NCI-H146 treated with DMSO at 0.1 percent for 48 hours (cell line): Measurements from ENCODE around the gene ZNF587B.
"Not testable (repeated sequence)": the region's sequence is repeated elsewhere in the genome, so short reads cannot be mapped to it uniquely, and the experiment has no call there.

ENCODE experiments used
- DNase-seq: peaks from one replicate; lab custom pipeline; 2025; ENCODE audit not compliant: unreplicated experiment; lab: John Stamatoyannopoulos, UW

The ZNF587B gene

DNA sequence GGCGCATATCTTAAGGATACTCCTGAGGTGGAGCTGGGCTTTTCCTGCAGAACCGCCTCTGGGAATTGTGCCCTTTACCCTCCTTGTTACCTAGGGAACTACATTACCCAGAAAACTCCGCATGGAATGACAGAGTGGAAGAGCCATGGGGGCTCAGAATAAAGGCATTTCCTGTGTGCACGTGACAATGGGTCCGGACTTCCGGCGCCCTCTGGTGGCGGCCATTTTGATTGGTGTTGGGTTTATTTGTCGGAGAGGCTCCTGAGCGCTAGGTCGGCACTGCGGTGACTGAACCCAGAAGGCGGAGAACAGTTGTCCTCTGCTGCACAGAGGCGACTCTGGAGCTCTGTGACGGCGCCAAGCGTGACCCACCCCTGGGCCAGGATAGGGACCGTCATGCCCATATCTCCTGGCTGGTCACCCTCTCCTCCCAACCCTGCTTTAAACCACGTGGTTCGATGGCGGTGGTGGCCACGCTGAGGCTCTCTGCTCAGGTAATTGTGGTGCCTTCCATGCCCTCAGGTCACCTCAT lies at the start of gene ZNF587B:
TSS of gene ZNF587B (plus strand) at position 229 of the 532 bp plus-strand sequence. CDS start at position 459, 230 bp downstream.
- no peak for DNase-seq

DNA sequence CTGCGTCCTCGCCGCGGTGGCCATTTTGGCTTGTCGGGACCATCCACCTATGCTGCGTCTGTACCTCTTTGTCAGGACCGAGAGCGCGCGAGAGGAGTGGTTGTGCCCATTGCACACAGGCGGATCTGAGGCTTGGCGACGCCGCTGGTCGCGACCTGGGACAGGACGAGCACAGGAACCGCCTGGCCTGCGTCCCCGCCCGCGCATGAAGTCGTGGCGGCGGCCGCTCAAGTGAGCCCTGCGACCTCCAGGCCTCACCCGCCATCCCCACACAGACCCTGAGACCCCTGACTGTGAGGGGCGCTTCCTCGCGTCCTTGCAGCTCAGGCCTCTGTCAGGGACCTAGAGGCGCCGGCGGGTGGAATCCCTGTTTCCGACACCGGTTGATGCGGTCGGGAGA lies 43.8 kb upstream of the ZNF587B start:
- no peak for DNase-seq

DNA sequence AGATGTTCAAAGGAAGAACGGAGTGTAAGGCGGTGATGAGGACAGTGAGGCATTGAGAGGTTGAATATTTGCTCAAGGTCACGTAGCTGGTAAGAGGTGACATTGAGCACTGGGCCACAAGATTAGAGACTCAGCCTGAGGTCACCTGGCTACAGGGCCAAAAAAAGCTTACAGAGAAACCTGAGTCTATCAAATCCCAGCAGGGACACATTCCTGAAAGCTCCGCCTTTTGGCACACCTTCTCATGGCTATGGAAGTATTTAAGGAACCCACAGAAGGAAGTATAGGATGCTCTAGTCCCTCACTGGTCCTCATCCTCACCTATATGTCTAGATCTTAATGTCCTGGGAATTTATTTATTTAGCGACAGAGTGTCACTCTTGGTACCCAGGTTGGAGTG lies 43.2 kb upstream of the ZNF587B start:
- DNase-seq = no peak

DNA sequence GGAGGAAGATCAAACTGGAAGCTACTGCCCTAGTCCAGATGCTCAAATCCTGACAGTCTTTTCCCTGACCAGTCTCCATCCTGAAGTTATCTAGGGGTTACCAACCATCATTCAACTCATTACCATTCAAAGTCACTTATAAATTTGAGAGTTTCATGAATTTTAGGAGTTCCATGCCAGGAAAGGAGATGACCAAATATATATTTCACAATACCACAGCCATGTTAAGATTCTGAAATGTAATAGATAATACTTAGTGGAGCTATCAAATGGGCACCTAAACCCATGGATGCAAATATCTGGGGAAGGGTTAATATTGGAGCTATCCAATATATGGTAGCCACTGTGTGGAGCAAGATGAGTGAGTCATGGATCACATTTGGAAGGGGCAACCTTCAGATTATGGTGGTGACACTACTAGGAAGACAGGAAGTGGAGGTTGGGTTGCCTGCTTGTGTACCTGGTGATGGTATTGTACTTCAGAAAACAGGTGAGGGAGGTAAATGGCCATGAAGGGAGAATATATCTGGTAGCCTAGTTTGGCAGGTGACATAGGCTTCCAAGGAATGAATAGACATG lies 41.9 kb upstream of the ZNF587B start:
- no peak for DNase-seq

DNA sequence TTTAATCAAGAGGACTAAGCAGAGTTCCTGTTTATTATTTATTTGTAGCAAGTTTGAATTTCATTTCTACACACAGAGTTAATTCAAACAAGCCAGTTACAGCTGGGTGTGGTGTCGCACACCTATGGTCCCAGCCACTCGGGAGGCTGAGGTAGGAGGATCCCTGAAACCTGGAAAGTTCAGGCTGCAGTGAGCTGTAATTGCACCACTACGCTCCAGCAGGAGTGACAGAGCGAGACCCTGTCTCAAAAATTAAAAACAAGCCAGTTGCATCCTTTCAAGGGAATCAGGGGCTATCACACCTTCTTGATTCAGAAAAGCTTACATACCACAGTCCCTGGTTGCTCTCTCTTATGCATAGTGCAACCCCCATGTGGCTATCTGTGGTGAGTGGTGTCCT lies 40.8 kb upstream of the ZNF587B start:
- no peak for DNase-seq

DNA sequence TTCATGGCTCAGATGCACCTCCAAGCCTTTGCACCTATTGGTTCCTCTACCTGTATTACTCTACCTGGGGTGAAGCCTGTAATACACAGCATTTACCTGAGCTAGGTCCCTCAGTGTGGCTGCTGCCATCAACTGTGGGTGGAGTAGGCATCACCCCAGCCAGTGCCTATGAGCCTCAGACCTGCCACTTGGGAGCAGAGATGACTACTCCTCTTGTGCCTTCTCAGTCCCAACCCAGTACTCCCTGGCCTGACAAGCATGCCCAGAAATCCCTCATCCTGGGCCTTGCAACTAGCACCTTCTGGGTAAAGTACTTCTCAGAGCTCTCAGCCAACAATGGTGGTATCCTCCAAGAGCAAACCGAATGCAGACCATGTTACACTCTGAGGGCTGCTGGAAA lies 33.5 kb upstream of the ZNF587B start:
- not testable (repeated sequence) for DNase-seq

DNA sequence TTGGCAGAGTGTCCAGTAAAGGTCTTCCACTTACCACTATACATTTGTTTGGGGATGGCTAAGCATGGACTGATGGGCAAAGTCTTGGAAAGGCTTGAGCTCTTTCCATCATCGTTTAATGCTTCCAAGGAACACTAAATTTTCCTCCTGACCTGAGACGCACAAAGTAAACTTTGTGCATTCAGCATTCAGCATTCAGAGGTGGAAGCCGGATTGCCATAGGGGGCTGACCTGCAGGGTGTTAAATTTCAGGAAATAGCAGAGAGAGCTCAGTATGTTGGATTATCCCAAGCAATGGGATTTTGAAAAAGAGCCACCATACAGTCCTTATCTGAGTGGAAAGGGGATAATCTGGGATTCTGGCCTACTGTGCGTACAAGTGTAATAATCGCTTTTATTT lies 29.4 kb upstream of the ZNF587B start:
- no peak for DNase-seq

DNA sequence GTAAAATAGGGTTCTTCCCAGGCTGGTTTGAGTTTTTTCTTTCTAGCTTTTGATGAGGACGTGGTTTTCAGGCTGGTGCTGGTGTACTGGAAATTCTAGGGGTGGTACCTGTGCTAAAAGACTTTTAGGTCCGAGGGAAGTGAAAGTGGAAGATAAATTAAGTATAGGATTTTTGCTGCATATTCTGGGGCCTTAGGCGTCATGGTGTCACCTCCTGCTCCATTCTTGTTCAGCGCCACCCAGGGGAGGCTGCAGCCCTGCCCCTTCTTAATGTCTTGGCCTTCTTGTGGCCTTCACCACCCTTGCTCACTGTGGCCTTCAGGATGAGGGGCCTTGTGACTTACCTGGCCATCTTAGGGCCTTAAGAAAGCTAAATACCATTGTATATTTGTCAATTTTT lies 27.8 kb upstream of the ZNF587B start:
- no peak for DNase-seq

DNA sequence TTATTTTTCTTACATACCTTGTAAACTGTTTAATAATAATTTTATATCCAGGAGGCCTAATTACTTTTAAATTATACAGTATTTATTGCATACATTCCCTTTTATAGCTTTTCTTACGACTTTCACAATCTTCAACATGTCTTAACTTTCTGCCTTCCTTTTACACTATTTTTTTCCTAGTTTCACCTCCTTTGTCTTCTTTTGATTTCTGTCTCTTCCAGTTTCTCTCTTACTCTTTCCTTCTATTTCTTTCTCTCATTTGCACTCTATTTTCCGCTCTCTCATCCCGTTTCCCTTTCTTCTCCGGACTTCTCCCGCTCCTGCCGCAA lies 26.9 kb upstream of the ZNF587B start:
- no peak for DNase-seq

DNA sequence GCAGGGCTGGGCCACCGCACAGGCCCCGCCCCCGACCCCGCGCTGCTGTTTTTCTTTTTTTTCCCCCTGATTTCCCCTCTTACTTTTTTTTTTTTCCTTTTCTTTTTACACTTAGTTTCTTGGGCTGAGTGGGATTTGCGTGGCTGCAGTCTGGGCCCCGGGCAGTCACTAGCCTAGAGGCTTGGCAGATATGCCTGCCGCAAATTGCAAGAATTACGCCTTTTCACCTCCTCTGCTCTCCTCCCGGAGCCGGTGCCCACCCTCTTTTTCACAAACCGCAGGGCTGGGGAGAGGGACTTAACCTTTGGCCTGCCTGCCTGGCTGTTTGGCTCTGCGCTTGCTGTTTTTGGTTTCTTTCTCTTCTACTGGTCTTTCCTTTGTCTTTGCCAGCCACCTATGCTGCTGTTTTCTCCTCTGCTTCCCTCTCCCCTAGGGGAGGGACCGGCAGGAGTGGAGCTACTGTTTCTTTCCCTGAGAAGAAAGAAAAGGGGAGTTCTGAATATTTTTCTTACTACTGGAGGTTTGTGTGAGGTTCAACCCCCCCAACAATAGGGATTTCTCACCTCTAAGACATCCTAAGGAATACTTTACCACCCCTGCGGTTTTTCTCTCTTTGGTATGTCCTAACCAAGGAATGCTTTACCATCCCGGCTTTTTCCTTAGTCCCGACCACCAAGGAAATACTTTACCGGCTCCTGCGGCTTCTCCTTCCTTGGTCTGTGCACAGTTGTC lies 26.3 kb upstream of the ZNF587B start:
- DNase-seq = peak; percentile 5

DNA sequence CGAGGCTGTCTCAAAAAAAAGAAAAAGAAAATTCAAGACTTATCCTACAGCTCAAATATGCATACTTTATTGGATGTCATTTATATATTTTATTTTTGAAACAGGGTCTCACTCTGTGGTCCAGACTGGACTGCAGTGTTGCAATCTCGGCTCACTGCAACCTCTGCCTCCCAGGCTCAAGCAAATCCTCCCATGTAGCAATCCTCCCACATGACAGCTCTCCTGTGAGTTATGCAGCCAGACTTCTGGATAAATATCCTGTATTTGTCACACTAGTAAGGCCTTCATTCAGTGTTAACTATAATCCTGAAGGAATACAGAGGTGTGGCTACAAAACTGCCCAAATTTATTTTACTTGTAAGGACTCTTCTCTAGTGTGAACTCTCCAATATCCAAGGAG lies 22.6 kb upstream of the ZNF587B start:
- no peak for DNase-seq

DNA sequence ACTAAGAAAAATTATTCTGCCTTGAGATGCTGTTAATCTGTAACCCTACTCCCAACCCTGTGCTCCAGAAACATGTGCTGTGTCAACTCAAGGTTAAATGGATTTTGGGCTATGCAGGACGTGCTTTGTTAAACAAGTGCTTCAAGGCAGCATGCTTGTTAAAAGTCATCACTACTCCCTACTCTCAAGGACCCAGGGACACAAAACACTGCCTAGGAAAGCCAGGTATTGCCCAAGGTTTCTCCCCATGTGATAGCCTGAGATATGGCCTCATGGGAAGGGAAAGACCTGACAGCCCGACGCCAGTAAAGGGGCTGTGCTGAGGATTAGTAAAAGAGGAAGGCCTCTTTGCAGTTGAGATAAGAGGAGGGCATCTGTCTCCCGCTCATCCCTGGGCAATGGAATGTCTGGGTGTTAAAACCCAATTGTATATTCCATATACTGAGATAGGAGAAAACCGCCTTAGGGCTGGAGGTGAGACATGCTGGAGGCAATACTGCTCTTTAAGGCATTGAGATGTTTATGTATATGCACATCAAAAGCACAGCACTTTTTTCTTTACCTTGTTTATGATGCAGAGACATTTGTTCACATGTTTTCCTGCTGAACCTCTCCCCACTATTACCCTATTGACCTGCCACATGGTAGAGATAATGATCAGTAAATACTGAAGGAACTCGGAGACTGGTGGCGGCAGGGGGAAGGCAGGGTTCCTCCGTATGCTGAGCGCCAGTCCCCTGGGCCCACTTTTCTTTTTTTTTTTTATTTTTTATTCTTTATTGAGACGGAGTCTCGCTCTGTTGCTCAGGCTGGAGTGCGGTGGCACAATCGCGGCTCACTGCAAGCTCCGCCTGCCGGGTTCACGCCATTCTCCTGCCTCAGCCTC lies 19.4 kb upstream of the ZNF587B start:
- not testable (repeated sequence) for DNase-seq

DNA sequence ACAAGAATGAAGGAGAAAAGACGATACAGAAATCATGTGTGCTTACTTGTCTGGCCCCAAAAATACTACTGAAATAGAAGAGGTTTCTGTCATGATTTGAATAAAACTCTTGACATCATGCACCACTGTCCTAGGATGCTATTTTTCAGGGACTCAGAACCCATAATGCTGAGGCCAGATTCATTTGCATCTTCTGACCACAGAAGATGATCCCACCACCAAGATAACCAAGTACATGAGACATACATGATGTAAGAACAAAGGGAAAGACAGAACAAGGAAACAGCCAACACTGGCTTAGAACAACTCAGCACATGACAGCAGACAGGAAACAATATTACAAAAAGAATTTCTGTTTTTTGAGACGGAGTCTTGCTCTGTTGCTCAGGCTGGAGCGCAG lies 17.9 kb upstream of the ZNF587B start:
- no peak for DNase-seq

DNA sequence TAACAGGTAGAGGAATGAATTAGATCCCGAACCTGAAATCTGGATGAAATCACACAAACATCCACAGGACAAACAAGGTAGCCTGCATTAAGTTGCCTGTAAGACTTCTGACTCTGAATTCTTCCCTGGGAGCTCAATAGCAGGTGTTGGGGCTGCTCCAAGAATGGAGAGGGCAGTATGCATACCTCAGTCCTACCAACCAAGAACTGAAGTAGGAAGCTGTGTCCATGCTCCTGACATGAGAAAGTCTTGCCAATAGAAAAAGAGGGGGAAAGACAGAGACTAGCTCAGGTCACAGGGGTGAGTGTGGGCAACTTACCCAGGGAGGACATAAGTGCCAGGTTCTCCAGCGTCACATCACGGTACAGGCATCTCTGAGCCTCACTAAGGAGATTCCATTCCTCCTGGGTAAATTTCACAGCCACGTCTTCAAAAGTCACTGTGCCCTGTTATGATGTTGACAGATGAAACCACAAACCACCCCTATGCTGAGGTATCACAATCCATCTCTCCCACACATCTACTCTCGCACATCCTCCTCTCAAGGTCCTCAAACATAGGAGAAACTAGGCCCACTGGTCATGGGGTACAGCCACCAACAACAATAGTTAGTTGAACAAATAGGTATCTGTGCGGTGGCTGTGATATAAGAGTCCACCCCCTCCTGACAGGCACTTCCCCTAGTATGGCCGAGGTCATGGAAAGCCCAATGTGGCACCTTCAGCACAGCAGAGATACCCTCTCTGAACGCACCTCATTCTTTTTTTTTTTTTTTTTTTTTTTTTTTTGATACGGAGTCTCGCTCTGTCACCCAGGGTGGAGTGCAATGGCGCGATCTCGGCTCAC lies 16.9 kb upstream of the ZNF587B start:
- not testable (repeated sequence) for DNase-seq

DNA sequence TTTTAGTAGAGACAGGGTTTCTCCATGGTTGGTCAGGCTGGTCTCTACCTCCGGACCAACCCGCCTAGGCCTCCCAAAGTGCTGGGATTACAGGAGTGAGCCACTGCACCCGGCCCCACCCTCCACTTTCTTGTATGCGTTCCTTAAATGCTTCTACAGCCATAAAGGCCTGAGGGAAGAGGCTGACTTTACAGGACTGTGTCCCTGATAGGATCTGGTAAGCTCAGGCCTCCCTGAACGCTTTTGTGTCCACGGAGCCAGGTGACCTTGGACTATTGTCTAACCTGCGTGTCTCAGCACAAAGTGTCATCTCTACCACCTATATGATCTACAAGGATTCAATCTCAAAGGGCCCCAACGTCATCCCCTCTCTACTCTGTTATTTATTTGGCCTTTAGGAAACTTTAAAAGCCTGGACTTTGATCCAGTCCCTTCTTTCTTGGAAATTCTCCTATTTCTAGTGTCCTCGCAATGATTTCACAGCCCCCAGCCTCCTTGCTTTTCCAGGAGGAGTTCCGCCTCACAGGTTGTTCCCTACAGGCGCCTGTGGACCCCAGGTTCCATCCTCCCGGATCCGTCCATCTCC lies 16.1 kb upstream of the ZNF587B start:
- DNase-seq = peak; percentile 39

DNA sequence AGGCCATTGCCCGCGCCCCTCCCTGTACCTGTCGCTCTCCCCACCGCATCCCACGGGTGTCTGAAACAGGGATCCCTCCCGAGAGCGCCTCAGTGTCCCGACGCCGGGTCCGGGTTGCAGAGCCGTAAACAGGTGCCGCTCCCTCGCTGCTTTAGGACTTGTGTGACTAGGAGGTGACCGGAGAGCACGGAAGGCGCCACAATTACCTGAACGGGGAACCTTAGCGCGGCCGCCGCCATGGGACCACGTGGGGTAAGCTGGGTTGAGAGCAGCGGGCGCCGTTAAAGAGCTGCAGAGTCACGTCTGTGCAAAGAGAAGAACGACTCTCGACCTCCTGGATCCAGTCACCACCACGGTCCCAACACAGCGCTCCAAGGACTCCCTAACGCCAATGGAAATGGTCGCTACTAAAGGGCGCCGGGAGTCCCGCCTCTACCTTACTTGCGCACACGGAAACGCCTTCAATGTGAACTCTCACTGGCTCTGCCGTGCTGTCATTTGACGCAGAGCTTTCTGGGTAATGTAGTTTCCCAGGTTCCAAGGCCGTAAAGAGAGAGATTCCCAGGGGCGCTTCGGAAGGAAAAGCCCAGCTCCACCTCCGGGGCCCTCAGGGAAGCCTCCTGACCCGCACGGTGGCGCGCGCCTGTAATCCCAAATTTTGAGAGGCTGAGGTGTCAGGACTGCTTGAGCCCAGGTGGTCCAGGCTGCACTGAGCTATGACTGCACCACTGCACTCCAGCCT lies 15.4 kb upstream of the ZNF587B start, which contains the start of gene ZNF552:
TSS of gene ZNF552 (minus strand) at position 409 of the 742 bp plus-strand sequence. CDS start at position 239, 170 bp downstream.
- peak; percentile 93 for DNase-seq

DNA sequence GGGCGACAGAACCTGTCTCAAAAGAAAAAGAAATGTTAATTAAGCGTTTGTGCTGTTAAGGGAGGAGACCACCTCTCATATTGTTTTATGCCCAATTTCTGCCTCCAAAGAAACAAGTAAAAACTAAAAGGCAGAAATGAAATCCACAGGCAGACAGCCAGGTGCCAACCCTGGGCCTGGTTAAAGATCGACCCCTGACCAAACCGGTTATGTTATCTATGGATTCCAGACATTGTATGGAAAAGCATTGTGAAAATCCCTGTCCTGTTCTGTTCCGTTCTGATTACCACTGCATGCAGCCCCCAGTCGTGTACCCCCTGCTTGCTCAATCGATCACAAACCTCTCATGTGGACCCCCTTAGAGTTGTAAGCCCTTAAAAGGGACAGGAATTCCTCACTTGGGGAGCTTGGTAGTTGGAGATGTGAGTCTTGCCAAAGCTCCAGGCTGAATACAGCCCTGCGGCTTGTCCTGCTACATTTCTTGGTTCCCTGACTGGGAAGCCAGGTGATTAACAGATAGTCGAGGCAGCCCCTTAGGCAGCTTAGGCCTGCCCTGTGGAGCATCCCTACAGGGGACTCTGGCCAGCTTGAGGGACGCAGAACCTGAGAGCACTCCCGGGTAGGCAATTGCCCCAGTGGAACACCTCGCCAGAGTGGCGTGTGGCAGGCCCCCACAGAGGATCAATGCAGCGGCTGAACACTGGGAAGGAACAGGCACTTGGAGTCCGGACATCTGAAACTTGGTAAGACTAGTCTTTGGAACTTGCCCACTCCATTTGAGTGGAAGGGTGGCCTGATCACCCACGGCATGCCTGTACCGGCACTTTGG lies 14.6 kb upstream of the ZNF587B start:
- no peak for DNase-seq

DNA sequence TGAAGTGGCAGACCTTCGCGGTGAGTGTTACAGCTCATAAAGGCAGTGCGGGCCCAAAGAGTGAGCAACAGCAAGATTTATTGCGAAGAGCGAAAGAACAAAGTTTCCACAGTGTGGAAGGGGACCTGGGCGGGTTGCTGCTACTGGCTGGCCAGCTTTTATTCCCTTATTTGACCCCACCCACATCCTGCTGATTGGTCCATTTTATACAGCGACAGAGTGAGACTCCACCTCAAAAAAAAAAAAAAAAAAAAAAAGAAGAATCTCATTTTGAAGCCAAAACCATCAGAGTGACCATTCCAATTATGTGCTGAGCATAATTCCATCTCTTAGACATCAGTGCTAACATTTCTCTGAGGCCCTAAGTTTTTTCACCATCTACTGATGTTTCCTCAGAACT lies 13.4 kb upstream of the ZNF587B start:
- no peak for DNase-seq

DNA sequence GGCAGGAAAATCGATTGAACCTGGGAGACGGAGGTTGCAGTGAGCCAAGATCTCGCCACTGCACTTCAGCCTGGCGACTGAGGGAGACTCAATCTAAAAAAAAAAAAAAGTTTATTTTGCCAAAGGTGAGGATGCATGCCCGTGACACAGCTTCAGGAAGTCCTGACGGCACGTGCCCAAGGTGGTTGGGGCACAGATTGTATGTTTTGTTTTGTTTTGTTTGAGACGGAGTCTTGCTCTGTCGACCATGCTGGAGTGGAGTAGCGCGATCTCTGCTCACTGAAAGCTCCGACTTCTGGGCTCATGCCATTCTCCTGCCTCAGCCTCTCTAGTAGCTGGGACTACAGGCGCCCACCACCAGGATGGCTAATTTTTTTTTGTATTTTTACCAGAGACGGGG lies 12.1 kb upstream of the ZNF587B start:
- DNase-seq = no peak
